ENCODE results near the gene RIOK3.
"Not testable (repeated sequence)": the region's sequence is repeated elsewhere in the genome, so short reads cannot be mapped to it uniquely, and the experiment has no call there.

RIOK3 gene

DNA sequence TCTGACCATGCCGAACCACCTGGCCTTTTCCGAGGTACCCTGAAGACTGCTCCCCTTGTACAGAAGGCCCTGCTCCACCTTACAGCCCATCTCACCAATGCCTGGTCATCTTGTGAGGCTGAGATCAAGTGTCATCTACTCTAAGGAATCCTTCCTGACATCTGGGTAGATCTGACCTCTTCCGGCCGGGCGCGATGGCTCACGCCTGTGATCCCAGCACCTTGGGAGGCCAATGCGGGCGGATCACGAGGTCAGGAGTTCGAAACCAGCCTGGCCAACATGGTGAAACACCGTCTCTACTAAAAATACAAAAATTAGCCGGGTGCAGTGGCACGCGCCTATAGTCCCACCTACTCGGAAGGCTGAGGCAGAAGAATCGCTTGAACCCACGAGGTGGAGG is 2.1 kb upstream of the RIOK3 start:
- no peak for DNase-seq (ENCODE audit: low read depth in 2 of 2)

GRCh38 chr18:23451491-23451890 is 1.6 kb upstream of the RIOK3 start:
- DNase-seq (ENCODE audit: low read depth in 2 of 2) = no peak

- no peak for DNase-seq (ENCODE audit: low read depth in 2 of 2)
Measured at GRCh38 chr18:23452347-23452727, 750 bp upstream of the RIOK3 start.

DNA sequence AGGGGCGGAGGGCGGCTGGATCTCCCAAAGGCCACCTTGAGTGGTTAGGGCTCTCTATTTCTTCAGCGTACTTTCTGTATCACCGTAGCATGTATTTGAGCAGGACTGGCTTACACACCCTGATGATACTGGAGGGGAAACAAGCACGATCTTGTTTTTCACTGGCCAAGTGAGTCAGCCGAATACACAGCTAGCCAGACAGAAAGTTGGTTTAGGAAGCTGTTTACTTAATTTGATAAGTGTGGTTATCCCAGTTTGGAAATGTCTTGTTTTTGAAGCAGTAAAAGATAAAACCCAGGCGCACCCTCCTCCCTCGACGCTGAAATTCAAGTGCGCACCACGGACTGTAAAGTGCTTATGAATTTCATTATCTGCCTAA is 582 bp downstream of the RIOK3 start:
- DNase-seq (ENCODE audit: low read depth in 2 of 2) = no peak

DNA sequence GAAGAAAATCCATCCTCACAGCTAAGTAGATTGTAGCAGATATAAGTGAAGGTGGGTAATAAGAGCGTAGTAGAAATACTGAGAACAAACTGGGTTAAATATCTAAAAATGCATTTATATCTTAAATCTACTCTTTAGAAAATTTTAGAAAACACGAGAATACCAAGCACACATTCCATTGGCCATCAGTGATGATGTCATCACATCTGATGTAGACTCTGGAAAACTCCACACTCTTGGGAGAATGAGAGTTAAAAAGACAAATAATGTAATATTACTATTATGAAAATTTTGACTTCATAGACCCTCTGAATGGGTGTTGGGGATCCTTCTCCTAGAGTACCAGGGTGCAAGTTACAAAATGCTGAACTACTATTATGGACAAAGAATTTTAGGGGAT is 3.7 kb downstream of the RIOK3 start:
- no peak for DNase-seq (ENCODE audit: low read depth in 2 of 2)

DNA sequence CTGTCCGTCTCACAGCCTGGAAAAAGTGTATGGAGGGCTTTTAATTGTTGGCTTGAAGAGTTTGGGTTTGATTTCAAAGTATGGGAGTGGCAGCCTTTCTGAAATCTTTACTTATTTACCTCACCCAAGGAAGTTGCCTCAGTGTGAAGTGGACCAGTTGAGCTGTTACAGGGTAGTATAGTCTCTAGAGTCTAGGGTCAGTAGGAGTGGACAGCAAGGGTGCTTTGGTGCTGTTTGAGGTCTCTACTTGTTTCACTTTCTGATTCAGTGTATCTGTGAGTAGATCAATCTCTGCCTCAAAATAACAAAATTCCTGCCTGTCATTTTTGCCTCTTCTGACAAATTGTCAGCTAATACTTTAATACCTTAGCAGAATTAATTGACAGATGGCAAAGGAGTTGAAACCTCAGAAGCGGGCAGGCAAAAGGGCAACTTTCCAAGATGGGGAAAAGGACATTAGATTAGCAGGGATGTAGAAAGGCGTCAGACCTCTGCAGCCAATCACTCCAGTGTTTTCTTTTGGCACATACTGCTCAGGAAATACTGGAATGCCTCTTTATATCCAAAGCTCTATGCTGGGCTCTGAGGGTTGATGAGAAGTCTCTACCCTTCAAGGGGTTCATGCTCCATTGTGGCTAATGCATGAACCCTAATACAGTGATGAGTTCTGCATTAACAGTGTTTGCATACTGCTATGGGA is 5.9 kb downstream of the RIOK3 start:
- DNase-seq (ENCODE audit: low read depth in 2 of 2) = no peak

DNA sequence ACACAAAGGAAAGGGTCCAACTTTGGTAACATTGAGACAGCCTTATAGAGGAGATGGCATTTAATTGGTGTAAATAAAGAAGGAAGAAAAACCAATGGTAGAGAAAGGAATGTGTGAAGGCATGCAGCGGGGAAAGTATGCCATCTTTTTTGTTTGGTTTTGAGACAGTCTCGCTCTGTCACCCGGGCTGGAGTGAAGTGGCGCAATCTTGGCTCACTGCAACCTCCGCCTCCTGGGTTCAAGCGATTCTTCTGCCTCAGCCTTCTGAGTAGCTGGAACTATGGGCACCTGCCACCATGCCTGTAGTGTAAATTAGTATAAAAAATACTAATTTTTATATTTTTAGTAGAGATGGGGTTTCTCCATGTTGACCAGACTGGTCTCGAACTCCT is 6.4 kb downstream of the RIOK3 start:
- no peak for DNase-seq (ENCODE audit: low read depth in 2 of 2)

- DNase-seq (ENCODE audit: low read depth in 2 of 2) = no peak
Measured at GRCh38 chr18:23460285-23461273, 7.5 kb downstream of the RIOK3 start.

DNA sequence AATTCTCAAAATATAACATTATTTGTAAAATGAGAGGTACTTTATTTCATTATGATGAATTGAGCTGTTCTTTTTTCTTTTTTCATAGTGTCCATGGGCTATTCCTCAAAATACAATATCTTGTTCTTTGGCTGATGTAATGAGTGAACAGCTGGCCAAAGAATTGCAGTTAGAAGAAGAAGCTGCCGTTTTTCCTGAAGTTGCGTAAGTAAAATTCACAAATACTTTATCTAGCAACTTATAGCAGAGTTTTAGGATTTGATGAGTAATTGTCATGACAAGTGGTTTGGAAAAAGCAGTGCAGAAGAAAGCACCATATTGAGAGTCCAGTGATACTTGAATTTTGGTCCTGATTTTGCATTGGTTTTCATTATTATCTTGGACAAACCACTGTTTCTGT is 9.8 kb downstream of the RIOK3 start:
- no peak for DNase-seq (ENCODE audit: low read depth in 2 of 2)

GRCh38 chr18:23468753-23469459 is 15.8 kb downstream of the RIOK3 start:
- no peak for DNase-seq (ENCODE audit: low read depth in 2 of 2)

GRCh38 chr18:23470620-23471387 is 17.7 kb downstream of the RIOK3 start:
- no peak for DNase-seq (ENCODE audit: low read depth in 2 of 2)

- DNase-seq (ENCODE audit: low read depth in 2 of 2) = no peak
Measured at GRCh38 chr18:23471486-23471885, 18.4 kb downstream of the RIOK3 start.

- no peak for DNase-seq (ENCODE audit: low read depth in 2 of 2)
Measured at GRCh38 chr18:23479829-23480505, 26.9 kb downstream of the RIOK3 start.

DNA sequence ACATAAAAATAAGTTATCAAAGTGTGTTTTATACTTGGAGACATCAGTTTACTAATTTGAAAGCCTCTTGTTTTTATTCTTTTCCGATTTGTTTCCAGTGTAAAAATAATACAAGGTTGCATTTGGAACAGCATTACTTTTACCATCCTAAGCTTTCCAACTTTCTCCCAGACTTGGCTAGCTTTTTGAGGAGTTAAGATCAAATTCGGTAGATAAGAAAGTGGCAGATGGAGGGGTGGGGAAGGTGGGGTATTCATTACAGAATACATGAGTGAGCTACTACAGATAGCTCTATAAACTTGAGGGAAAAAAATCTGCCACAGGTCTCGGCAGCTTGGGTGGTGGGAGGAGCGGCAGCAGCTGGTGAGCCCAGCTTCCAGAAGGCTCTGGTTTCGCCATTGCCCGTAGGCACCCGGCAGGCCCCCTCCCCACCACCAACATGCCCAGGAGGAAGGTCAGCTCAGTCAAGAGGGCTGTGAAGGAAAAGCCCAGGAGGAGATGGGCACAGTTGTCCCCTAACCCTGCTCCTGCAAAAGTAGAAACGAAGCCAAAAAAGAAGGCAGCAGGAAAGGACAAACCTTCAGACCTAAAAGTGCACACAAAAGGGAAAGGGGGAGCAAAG is 31.6 kb downstream of the RIOK3 start:
- no peak for DNase-seq (ENCODE audit: low read depth in 2 of 2)

DNA sequence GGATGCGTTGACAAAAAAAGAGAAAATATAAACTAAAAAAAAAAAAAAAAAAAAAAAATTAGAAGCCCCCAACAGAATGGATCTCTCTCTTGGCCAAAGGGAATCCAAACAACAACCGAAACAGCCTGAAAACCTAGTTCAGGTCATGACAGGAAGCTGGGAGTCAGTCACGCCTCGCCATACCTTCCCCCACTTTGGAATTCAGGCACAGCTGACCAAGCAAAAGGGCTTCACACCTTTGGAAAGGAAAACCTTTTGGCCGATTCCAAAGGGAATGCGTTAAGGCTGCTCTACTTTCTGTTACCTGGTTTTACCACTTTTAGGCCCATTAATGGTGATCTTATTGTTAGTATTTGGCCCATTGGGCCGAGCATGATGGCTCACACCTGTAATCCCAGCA is 32.3 kb downstream of the RIOK3 start:
- DNase-seq (ENCODE audit: low read depth in 2 of 2) = no peak

DNA sequence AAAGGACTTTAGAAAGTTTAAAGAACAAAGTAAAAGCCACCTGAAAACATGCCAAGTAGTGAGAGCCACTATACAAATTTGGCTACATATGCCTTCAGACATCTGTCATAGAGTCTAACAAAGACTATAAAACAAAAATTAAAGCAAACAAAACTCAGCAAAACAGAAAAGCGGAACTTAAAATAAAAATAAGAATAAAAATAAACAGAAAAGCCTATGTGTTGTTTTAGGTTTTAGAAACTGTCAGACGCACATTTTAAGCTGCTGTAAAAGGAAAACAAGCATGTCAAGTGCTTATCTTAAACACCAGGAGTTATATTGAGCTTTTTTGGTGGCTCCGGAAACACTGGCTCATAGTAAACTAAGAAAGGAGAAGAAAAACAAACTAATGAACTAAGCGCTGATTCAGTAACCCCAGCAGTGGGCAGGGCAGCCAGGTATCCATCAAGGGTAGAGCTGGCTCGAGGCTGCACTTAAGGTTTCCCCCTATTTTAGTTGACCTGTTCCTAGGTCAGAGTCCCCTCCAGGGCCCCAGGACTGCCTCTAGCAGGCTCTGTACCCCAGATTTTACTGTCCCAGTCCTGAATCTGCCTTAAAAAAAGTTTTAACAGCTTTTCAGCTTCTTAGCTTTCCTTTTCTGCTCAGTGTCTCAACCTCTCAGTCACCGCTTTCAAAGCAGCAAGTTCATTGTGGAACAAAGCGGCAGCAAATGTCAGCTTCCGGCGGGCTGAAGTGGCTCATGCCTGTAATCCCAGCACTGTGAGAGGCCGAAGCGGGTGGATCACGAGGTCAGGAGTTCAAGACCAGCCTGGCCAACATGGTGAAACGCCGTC is 34.9 kb downstream of the RIOK3 start:
- DNase-seq (ENCODE audit: low read depth in 2 of 2) = no peak

- DNase-seq (ENCODE audit: low read depth in 2 of 2) = not testable (repeated sequence)
Measured at GRCh38 chr18:23489586-23489985, 36.5 kb downstream of the RIOK3 start.

DNA sequence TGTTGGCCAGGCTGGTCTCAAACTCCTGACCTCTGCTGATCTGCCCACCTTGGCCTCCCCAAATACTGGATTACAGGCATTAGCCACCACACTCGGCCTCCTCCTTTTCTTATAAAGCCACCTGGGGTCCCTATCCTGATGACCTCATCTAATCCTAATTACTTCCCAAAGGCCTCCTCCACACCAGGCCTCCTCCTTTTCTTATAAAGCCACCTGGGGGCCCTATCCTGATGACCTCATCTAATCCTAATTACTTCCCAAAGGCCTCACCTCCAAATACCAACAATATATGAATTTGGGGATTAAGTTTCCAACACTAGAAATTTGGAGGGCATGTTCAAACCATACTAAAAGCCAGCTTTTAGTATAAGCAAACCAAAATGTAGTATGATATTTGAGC is 40.6 kb downstream of the RIOK3 start:
- DNase-seq (ENCODE audit: low read depth in 2 of 2) = no peak

GRCh38 chr18:23494992-23495391 is 41.9 kb downstream of the RIOK3 start:
- DNase-seq (ENCODE audit: low read depth in 2 of 2) = no peak
